SJCRH30 (cell line): ENCODE data around the gene CLSTN3. TPM values are rescaled to one million over a fixed set of nuclear protein-coding genes. Genes with fewer than 3 reads are reported as not detected.
A peak's percentile ranks its signal among the peaks of the same experiment; 100 is the strongest.

Source experiments
- DNase-seq, 2 experiments: peaks; one replicate each; pipeline ENCODE4 v3.0.0-alpha.2; 2015 to 2020
- H3K27ac ChIP-seq: fragments of 250-450 bp; sonication (Bioruptor Pico); 2 replicates; pipeline ENCODE4 v1.5.1; 2020; ENCODE audit warnings: mild to moderate bottlenecking, moderate library complexity
- H3K27me3 ChIP-seq: fragments of 250-450 bp; sonication (Bioruptor Pico); 2 replicates; pipeline ENCODE4 v1.5.1; 2020; ENCODE audit warnings: mild to moderate bottlenecking, moderate library complexity
- H3K36me3 ChIP-seq: fragments of 250-450 bp; sonication (Bioruptor Pico); 2 replicates; pipeline ENCODE4 v1.5.1; 2020; ENCODE audit warnings: mild to moderate bottlenecking, moderate library complexity
- H3K4me1 ChIP-seq: fragments of 250-450 bp; sonication (Bioruptor Pico); 2 replicates; pipeline ENCODE4 v1.5.1; 2020; ENCODE audit warnings: mild to moderate bottlenecking, moderate library complexity
- H3K4me3 ChIP-seq: fragments of 250-450 bp; sonication (Bioruptor Pico); 2 replicates; pipeline ENCODE4 v1.5.1; 2020; ENCODE audit warnings: mild to moderate bottlenecking, moderate library complexity
- H3K9me3 ChIP-seq: fragments of 250-450 bp; sonication (Bioruptor Pico); replicated peaks from 2 replicates; pipeline ENCODE4 v1.5.1; 2020; ENCODE audit warnings: mild to moderate bottlenecking, moderate library complexity
- total RNA-seq: library from RNA; depleted of rRNA; stranded (reverse); fragments of >200 nt; shearing (Covaris generic); gene quantifications from 2 replicates; pipeline ENCODE4 v1.2.3, GENCODE V29; 2014

CLSTN3 gene
- total RNA-seq, 1 experiment from 2014 or later: 6.9 TPM

DNA sequence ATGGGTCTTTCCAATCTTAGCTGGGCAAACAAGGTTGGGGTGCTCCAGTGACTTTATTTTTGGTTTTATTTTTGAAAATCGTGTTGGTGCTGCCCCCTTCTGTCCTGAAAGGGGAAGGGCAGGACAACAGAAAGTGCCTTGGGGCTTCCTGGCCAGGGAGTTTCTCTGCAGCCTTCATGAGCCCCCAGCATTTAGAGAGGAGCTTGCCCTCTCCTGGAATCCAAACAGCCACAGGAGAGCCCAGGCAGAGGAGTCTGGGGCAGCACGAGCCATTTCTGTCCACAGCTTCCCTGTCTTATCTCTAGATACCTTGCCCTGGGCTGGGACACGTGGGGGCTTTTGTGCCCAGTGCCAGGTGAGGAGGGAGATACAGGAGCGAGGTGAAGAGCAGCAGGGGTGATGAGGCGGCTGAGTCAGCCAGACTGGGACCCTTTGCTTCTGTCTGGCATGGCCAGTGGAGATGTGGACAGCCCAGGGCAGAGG lies 16.7 kb upstream of the CLSTN3 start:
- Histone ChIP-seq H3K27ac (no peak overlapping the region), H3K4me3 (no peak overlapping the region), H3K27me3 (no peaks in the 10 kb centered on the region), H3K36me3 (no peaks in the 10 kb centered on the region; the same call in 1 of the 2 replicates), H3K4me1 (no peaks in the 10 kb centered on the region), H3K9me3 (no peaks in the 10 kb centered on the region)
- DNase-seq: peak; percentile 26 to 68

DNA sequence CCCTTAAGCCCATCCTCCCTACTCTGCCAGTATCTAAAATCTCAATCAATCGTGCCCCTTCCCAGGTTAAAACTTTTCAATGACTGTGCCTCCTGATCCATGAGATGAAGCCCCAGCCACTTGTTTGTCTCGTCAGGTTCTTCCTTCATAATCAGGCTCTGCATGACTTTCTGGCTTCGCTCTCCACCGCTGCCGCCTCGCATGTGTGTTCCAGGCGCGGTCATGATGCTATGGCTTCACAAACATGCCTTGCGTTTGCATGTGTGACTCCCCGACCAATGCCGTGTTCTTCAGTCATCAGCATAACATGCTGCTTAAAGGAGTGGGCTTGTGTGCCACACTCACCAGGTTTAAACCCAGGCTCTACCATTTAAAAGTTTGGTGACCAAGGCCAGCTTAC lies 16.2 kb upstream of the CLSTN3 start:
- DNase-seq: no peak
- no peaks in the 10 kb centered on the region for H3K4me1 ChIP-seq
- H3K27ac ChIP-seq: no peak overlapping the region
- H3K27me3 ChIP-seq: no peaks in the 10 kb centered on the region
- no peaks in the 10 kb centered on the region; the same call in 1 of the 2 replicates for H3K36me3 ChIP-seq
- H3K9me3 ChIP-seq: no peaks in the 10 kb centered on the region
- H3K4me3 ChIP-seq: no peak overlapping the region

DNA sequence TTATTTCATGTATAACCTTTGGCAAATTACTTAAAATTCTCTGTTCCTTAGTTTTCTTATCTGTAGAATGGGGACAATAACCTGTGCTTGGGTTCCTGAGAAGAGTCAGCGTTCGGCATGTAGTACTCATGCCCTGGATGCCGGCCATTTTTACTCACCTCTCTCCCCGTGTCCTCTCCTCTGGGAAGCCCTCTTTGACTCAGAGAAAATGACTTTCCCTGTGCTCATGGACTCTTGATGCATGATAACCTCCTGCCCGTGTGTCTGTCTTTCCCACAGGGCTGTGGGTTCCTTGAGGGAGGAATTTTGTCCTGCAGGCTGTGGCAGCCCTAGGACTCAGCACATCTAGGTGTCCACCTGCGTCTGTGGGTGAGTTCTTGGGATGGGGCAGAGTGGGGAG lies 15.3 kb upstream of the CLSTN3 start:
- H3K36me3 ChIP-seq: no peaks in the 10 kb centered on the region; the same call in 1 of the 2 replicates
- no peak overlapping the region for H3K4me3 ChIP-seq
- H3K9me3 ChIP-seq: no peaks in the 10 kb centered on the region
- H3K27ac ChIP-seq: no peak overlapping the region
- no peaks in the 10 kb centered on the region for H3K27me3 ChIP-seq
- H3K4me1 ChIP-seq: no peaks in the 10 kb centered on the region
- no peak for DNase-seq

DNA sequence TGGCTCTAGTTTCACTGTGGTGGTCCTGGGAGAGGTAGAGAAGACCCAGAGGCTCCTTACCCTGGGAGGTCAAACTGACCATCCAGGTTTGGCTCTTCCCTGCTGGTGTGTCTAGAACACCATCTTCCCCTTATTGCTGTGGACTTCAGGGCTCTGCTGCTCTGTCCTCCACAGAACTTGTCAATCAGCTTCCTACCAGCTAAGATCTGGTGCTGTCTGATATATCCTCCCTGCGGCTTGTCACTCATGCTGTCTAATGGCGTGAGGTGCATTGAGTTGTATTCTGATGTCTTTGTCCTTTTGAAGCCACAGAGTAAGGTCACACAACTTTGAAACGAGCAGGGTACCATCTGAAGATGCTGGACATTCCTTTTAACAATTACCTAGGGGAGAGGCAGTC lies 14.0 kb upstream of the CLSTN3 start:
- no peaks in the 10 kb centered on the region; the same call in 1 of the 2 replicates for H3K36me3 ChIP-seq
- no peak overlapping the region for H3K27ac ChIP-seq
- no peak overlapping the region for H3K4me3 ChIP-seq
- no peaks in the 10 kb centered on the region for H3K9me3 ChIP-seq
- no peaks in the 10 kb centered on the region for H3K27me3 ChIP-seq
- no peaks in the 10 kb centered on the region for H3K4me1 ChIP-seq
- no peak for DNase-seq

DNA sequence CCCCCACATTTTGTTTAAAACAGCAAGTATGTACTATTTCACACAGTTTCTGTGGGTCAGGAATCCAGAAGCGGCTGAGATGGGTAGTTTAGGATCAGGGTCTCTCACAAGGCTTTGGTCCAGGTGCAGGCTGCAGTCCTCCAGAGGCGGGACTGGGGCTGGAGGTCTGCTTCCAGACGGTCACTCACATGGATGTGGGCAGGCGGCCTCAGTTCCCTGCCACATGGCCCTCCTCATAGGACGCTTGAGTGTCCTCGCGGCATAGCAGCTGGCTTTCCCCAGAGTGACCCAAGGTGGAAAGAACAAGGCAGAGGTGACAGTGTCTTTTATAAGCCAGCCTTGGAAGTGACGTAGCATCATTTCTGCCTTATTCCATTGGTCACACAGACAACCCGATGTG lies 13.3 kb upstream of the CLSTN3 start:
- H3K4me1 ChIP-seq: no peaks in the 10 kb centered on the region
- no peaks in the 10 kb centered on the region; the same call in 1 of the 2 replicates for H3K36me3 ChIP-seq
- no peaks in the 10 kb centered on the region for H3K9me3 ChIP-seq
- H3K27me3 ChIP-seq: no peaks in the 10 kb centered on the region
- H3K4me3 ChIP-seq: no peak overlapping the region
- no peak overlapping the region for H3K27ac ChIP-seq
- no peak for DNase-seq

DNA sequence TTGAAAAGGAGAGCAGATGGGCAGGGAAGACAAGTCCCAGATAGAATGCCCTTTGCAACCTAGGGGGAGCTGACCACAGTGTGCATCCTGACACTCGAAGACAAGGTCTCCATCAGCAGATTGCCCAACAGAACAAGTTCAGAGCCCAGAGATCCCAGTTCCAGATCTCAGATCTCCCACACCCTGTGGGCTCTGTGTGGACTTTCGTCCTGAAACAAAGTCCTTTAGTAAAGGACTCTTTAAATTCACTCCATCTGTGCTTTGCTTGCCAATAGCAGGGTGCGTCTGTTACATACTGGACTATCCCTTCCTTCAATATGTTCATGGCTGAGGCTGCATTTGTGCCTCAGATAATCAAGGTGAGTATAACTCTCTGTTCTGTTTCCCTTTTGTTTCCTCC lies 12.5 kb upstream of the CLSTN3 start:
- Histone ChIP-seq H3K36me3 (no peaks in the 10 kb centered on the region; the same call in 1 of the 2 replicates), H3K4me1 (no peaks in the 10 kb centered on the region), H3K4me3 (no peak overlapping the region), H3K9me3 (no peaks in the 10 kb centered on the region), H3K27me3 (no peaks in the 10 kb centered on the region), H3K27ac (no peak overlapping the region)
- no peak for DNase-seq

DNA sequence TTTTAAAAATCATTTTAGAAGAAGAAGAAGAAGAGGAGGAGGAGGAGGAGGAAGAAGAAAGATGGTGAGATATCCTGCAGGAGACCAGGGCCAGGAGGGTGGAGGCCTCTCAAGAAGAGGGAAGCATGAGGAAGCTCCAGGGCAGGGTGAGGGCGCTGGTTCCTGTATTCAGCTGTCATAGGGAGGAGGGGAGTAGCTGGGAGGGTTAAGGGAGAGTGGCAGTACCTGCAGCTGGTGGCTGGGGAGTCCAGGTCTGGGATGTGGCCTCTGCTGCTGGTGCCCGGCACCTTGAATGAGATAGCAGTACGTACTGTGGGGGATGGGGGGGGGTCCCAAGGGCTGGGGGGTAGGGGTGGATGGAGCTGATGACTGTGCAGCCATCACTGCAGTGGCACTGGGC lies 11.3 kb upstream of the CLSTN3 start:
- no peak overlapping the region for H3K27ac ChIP-seq
- no peak for DNase-seq

DNA sequence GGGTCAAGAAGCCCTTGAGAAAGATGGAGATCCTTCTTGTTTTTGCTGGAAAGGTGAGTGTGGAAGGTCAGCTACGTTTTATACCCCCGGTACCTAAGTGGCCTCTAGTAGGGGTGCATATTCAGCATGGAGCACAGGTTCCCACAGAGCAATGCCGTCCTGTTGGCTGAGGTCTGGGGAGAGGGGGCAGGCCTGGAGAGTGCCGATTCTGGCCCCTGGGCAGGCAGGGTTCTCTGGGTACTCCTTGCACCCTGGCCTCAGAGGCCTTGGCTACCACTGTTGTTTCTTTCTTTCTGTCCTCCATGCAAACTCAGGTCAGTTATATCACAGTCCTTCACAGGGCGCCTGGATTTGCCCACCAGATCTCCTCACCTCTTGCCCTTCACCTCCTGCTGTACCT lies 10.0 kb upstream of the CLSTN3 start:
- Histone ChIP-seq H3K27ac (no peak overlapping the region), H3K27me3 (peaks cover 5% of the 10 kb centered on the region; the same call in 1 of the 2 replicates), H3K9me3 (no peaks in the 10 kb centered on the region), H3K36me3 (no peaks in the 10 kb centered on the region; the same call in 1 of the 2 replicates), H3K4me1 (no peaks in the 10 kb centered on the region), H3K4me3 (no peak overlapping the region)
- DNase-seq: no peak

More for the DNA sequence above, 11.3 kb upstream of the CLSTN3 start:
- Histone ChIP-seq H3K4me1 (no peaks in the 10 kb centered on the region), H3K4me3 (no peak overlapping the region), H3K9me3 (no peaks in the 10 kb centered on the region), H3K36me3 (no peaks in the 10 kb centered on the region; the same call in 1 of the 2 replicates), H3K27me3 (peaks cover under 1% of the 10 kb centered on the region; the same call in 1 of the 2 replicates)

DNA sequence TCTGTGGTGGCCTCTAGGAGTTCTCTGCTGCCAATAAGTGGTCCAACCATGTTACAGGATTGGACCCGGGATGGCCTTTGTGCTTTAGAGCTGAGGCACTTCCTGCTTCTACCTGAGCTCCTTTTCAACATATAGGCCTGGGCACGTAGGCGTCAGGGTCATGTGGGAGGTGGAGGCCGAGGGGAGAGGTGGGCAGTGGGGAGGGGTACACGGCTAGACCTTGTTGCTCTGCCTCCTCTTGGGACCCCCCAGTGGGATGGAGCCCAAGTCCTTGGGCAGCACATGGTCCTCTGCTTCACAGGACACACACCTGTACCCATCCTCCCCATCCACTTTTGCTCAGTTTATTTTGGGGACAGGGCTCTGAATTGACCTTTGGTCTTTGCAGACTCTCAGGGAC lies 8.8 kb upstream of the CLSTN3 start:
- no peaks in the 10 kb centered on the region; the same call in 1 of the 2 replicates for H3K36me3 ChIP-seq
- no peaks in the 10 kb centered on the region for H3K9me3 ChIP-seq

DNA sequence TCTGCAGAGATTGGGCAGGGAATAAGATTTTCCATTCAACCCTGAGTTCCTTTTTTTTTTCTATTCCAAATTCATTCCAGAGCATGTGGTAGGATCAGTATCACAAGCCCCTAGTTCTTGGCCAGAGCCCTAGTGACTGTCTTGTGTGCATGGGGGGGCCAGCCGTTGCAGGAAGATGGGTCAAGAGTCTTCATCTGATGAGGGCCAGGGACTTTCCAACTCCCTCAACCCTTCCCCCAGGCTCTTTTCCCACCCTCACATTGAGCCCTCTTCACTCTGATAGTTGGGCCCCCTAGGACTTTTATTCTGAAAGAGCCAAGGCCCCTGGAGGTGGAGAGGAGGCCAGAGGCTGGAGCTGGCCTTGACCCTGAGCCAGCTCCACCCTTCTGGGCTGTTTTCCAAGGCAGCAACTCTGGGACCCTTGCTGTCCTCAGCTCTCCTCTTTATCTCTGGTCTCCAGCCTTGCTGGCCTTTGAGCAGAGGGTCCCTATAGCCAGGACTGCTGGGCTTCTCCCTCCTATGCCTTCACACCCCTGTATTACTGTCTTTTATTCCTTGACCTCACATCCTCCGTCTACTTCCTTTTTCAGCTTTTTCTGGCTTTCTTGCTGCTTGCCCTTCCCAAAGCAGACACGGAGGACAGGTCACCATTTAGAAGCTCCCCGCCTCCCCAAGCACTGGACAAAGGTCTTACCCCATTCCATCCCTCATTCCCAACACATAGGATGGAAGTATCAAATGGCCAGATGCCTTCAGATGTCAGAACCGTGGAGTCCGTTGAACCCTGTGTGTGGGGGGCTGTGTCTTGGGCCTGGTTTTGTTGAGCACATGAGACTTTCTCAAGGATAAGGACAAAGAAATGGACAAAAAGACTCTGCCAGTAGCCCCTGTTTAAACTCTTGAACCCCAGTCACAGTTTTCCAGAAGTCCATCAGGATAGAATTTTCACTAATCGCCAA lies 7.1 kb upstream of the CLSTN3 start:
- Histone ChIP-seq H3K4me1 (no peaks in the 10 kb centered on the region), H3K27ac (no peak overlapping the region), H3K27me3 (peaks cover 5% of the 10 kb centered on the region; the same call in 1 of the 2 replicates), H3K9me3 (no peaks in the 10 kb centered on the region), H3K4me3 (no peak overlapping the region), H3K36me3 (no peaks in the 10 kb centered on the region)
- DNase-seq: no peak

More for the DNA sequence above, 8.8 kb upstream of the CLSTN3 start:
- no peak for DNase-seq
- Histone ChIP-seq H3K27me3 (peaks cover 5% of the 10 kb centered on the region; the same call in 1 of the 2 replicates), H3K4me3 (no peak overlapping the region), H3K4me1 (no peaks in the 10 kb centered on the region), H3K27ac (no peak overlapping the region)

DNA sequence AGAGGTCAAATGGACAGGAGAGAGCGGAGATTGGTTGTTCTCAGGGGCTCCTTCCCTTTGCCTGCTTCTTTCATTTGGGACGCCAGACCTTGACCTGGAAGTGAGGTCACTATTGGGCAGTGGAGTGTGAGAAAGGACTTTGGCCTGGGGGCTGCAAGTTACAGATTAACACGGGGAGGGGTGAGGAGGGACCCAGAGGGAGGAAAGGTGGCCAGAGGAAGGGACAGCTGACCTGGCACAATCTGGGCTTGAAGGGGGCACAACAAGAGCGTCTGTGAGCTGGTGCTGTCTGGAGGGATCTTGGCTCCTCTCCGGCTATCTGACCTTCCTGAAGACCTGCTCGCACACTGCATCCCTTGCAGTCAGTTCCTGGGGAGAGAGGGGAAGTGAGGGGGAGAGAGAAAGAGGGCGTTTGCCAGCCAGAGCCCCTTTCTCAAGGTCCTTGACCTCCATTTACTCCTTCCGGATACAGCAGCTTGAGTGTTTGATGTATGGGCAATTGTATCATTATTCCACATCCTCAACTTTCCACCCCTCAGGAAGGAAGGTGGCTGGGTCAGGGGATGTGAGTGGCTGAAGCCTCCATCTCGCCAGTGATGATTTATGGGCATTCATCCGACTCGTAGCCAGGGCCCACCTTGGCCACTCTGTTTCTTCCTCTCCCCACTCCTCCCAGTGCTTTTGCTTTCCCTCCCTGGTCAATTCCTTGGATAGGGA lies 6.2 kb upstream of the CLSTN3 start:
- Histone ChIP-seq H3K36me3 (no peaks in the 10 kb centered on the region), H3K9me3 (no peaks in the 10 kb centered on the region), H3K27ac (no peak overlapping the region), H3K4me3 (no peak overlapping the region), H3K27me3 (peaks cover 5% of the 10 kb centered on the region; the same call in 1 of the 2 replicates), H3K4me1 (no peaks in the 10 kb centered on the region)
- DNase-seq: no peak

DNA sequence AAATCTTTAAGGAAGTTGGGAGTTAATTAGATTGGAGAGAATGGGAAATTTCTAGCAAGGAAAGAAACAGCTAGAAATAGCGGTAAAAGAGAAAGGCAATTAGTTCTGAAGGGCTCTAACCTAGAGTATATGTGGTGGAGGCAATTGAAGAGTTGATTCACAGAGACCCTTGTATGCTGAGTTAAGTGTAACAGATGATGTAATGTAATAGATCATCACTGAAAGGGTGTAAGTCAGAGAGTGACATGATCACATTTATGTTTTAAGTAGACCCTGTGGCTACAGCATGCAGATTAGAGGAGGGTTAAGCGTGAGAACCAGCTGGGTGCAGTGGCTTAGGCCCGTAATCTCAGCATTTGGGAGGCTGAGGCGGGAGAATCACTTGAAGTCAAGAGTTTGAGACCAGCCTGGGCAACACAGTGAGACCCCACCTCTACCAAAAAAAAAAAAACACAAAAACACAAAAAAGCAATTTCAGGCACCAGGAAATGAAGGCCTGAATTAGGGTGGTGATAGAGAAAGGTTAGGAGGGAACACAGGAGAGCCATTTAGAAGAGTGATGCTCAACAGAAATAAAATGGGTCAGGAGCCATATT lies 4.4 kb upstream of the CLSTN3 start:
- Histone ChIP-seq H3K4me1 (0 out of 2 replicates have a peak, but pooled peaks cover 5% of the 10 kb centered on the region), H3K27me3 (peaks cover 9% of the 10 kb centered on the region)

DNA sequence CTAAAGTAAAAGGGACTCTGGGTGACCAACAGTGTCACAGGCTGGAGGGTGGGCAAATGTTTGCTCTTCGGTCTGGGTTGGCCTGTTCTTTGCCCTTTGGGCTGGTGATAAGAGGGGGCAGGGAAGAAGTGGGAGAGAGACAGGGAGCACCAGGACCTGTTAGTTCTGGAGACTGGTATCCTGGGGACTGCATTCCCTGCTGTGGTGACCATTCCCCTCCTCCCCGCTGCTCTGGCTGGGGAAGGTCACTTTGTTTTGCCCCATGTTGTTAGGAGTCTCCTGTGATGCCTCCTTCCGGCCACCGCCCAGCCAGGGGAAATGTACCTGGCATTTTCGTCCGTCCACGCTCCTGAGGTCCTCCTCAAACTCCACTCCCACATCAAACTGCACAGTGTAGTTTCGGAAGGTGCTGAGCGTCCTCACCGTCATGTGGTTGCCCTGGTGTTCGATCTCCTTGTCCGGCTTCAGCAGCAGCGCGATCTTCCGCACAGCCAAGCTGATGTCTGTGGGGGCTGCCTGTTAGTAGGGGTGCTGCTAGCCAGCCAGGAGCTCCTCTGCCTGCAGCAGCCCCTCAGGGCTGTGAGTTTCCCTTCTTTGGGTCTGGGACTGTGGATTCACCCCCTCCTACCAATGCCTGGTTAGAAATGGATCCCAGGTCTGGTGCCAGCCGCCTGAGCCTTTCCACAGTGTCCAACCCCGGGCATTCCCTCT lies 2.1 kb upstream of the CLSTN3 start:
- Histone ChIP-seq H3K4me3 (no peak overlapping the region), H3K9me3 (no peaks in the 10 kb centered on the region), H3K4me1 (0 out of 2 replicates have a peak, but pooled peaks cover 5% of the 10 kb centered on the region), H3K36me3 (no peaks in the 10 kb centered on the region), H3K27me3 (peaks cover 16% of the 10 kb centered on the region), H3K27ac (no peak overlapping the region)
- DNase-seq: no peak

More for the DNA sequence above, 4.4 kb upstream of the CLSTN3 start:
- Histone ChIP-seq H3K27ac (no peak overlapping the region), H3K36me3 (no peaks in the 10 kb centered on the region), H3K9me3 (no peaks in the 10 kb centered on the region), H3K4me3 (no peak overlapping the region)
- DNase-seq: no peak
